ENCODE results near the gene SPACA7.
"Not testable (repeated sequence)": the region's sequence is repeated elsewhere in the genome, so short reads cannot be mapped to it uniquely, and the experiment has no call there.

The SPACA7 gene

GRCh38 chr13:112350300-112350699, 25.9 kb upstream of the SPACA7 start:
- peak in 1 of 3 experiments; percentile 82 for DNase-seq

- DNase-seq = no peak
Measured at GRCh38 chr13:112351825-112352224, 24.3 kb upstream of the SPACA7 start.

- DNase-seq = no peak
Measured at GRCh38 chr13:112353856-112354255, 22.3 kb upstream of the SPACA7 start.

GRCh38 chr13:112354330-112355273, 21.6 kb upstream of the SPACA7 start:
- DNase-seq = no peak

- DNase-seq = no peak
Measured at GRCh38 chr13:112355274-112355838, 20.8 kb upstream of the SPACA7 start.

GRCh38 chr13:112356190-112356589, 20.0 kb upstream of the SPACA7 start:
- no peak for DNase-seq

GRCh38 chr13:112358156-112358555, 18.0 kb upstream of the SPACA7 start:
- DNase-seq = no peak

GRCh38 chr13:112362021-112362420, 14.1 kb upstream of the SPACA7 start:
- no peak for DNase-seq

- no peak for DNase-seq
Measured at GRCh38 chr13:112363867-112364528, 12.2 kb upstream of the SPACA7 start.

GRCh38 chr13:112366907-112367646, 9.1 kb upstream of the SPACA7 start:
- no peak for DNase-seq

- DNase-seq = no peak
Measured at GRCh38 chr13:112368883-112369282, 7.3 kb upstream of the SPACA7 start.

- DNase-seq = no peak
Measured at GRCh38 chr13:112370311-112370710, 5.8 kb upstream of the SPACA7 start.

- no peak for DNase-seq
Measured at GRCh38 chr13:112374271-112374670, 1.9 kb upstream of the SPACA7 start.

- no peak for DNase-seq
Measured at GRCh38 chr13:112391746-112392145, 15.6 kb downstream of the SPACA7 start.

- no peak for DNase-seq
Measured at GRCh38 chr13:112392719-112393118, 16.6 kb downstream of the SPACA7 start.

GRCh38 chr13:112395022-112395421, 18.9 kb downstream of the SPACA7 start:
- DNase-seq = not testable (repeated sequence)

- not testable (repeated sequence) for DNase-seq
Measured at GRCh38 chr13:112395941-112396340, 19.8 kb downstream of the SPACA7 start.

GRCh38 chr13:112397108-112397507, 21.0 kb downstream of the SPACA7 start:
- DNase-seq = no peak

- not testable (repeated sequence) for DNase-seq
Measured at GRCh38 chr13:112398347-112398746, 22.2 kb downstream of the SPACA7 start.

GRCh38 chr13:112409828-112410227, 33.7 kb downstream of the SPACA7 start:
- not testable (repeated sequence) for DNase-seq

GRCh38 chr13:112416647-112417046, 40.5 kb downstream of the SPACA7 start:
- DNase-seq = no peak

- no peak for DNase-seq
Measured at GRCh38 chr13:112417079-112417478, 40.9 kb downstream of the SPACA7 start.

GRCh38 chr13:112424098-112424497, 47.9 kb downstream of the SPACA7 start:
- no peak for DNase-seq
